Activated CD4-positive, alpha-beta memory T cell treated with anti-CD3 and anti-CD28 coated beads, Interleukin-2, amount 10 ng/mL, durations not matched to agents 7 days and 5 days (primary cell): Measurements from ENCODE around the gene CCDC93. TPM values are rescaled to one million over a fixed set of nuclear protein-coding genes. Genes with fewer than 3 reads are reported as not detected.

Experiments used
- CTCF ChIA-PET: fragments of 350-600 bp; sonication (Branson Sonifier 250); formaldehyde crosslinking; loops from one replicate; lab custom pipeline; 2021; ENCODE audit warnings: antibody characterized with exemption, inconsistent platforms; lab: Charles Lee
- POLR2A ChIA-PET: fragments of 350-600 bp; sonication (Branson Sonifier 250); formaldehyde crosslinking; loops from one replicate; lab custom pipeline; 2021; ENCODE audit warnings: antibody characterized with exemption; lab: Charles Lee
- DNase-seq: peaks from one replicate; pipeline ENCODE4 v3.0.0-alpha.2; 2020
- H3K27ac Mint-ChIP-seq: one replicate; pipeline ENCODE4 v1.8.0; 2021; ENCODE audit warnings: mild to moderate bottlenecking, mixed read lengths
- H3K27me3 Mint-ChIP-seq: one replicate; pipeline ENCODE4 v1.8.0; 2021; ENCODE audit warnings: mixed read lengths
- H3K36me3 Mint-ChIP-seq: one replicate; pipeline ENCODE4 v1.8.0; 2021; ENCODE audit warnings: low read depth, mixed read lengths
- H3K4me1 Mint-ChIP-seq: one replicate; pipeline ENCODE4 v1.8.0; 2021; ENCODE audit warnings: mixed read lengths
- H3K4me3 Mint-ChIP-seq: one replicate; pipeline ENCODE4 v1.8.0; 2021; ENCODE audit warnings: mild to moderate bottlenecking, mixed read lengths
- H3K9me3 Mint-ChIP-seq: one replicate; pipeline ENCODE4 v1.8.0; 2021; ENCODE audit warnings: mixed read lengths
- total RNA-seq, 2 experiments: library from RNA; stranded (reverse); gene quantifications; one replicate each; pipeline ENCODE4 v1.2.3, GENCODE V29; 2021

Gene CCDC93
- total RNA-seq, 2 experiments from 2014 or later, result 35.0 to 35.6 TPM

DNA sequence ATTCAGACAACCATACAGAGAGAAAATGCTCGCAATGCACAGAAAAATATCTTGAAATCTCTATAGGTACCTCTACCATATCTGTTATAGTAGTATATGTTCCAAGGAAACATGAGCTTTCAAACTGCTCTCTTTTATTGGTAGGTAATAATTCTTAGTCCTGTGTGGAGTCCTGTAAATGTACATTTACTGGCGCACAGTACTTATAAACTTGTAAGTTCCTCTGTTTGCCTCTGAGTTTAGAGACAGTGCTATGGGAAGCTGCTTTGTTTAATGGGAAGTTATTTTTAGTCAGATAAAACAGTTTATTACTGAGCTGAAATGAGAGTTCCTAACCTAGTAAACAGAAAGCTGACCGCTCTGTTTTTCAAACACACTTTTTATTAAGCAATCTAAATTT is 52.7 kb downstream of the CCDC93 start:
- DNase-seq, result no peak
- no peaks in the 10 kb centered on the region for H3K27me3 Mint-ChIP-seq
- POLR2A ChIA-PET, result no interaction called here
- H3K9me3 Mint-ChIP-seq, result no peaks in the 10 kb centered on the region
- H3K36me3 Mint-ChIP-seq, result peaks cover 45% of the 10 kb centered on the region
- no peak overlapping the region for H3K4me3 Mint-ChIP-seq
- no peaks in the 10 kb centered on the region for H3K4me1 Mint-ChIP-seq
- no peak overlapping the region for H3K27ac Mint-ChIP-seq
- CTCF ChIA-PET, result interaction anchor here (1.3 to 1.6 kb wide), 2 partner anchors 42 to 147 kb away, joined by 3 read pairs; partner anchors contain the start of gene DDX18

DNA sequence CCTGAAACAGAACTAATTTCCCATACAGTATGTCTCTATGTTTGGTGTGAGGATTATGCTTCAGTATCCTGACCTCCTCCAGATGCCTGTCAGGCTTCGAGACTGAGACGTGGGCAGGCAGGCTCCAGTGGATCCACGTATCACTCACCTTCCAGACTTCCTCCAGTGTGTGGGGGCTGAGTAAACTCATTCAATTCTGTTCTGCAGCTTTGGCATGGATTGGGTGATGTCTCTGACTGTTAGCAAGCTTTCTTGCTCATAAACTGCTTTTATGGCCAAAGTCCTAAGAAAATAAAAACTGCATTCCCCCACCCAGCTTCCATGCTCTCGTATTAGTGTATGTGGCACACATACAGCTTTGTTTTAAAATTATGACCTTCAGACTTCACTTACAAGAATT is 53.6 kb downstream of the CCDC93 start:
- Mint-ChIP-seq H3K36me3 (peaks cover 50% of the 10 kb centered on the region), H3K9me3 (no peaks in the 10 kb centered on the region), H3K27ac (no peak overlapping the region), H3K4me3 (no peak overlapping the region), H3K4me1 (no peaks in the 10 kb centered on the region), H3K27me3 (no peaks in the 10 kb centered on the region)
- DNase-seq, result no peak
- ChIA-PET CTCF (interaction anchor here (1.5 to 1.6 kb wide), 2 partner anchors 43 to 146 kb away, joined by 3 to 4 read pairs; partner anchors contain the start of gene DDX18), POLR2A (no interaction called here)

DNA sequence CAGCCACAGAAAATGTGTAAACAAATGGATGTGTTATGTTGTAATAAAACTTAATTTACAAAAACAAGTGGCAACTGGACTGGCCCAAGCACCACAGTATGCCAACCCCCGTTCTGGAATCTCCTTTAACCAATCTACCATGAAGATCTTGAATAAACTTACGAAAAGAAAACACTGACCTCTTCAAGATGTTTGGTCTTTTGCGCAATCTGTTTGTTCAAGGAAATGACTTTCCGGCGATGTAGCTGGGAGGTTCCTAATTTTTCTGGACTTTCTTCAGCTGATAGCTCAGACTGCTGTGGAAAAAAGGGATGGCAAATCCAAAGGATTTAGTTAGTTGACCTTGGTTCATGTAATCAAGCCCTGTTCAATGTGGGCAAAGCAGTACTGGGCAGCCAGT is 55.7 kb downstream of the CCDC93 start:
- H3K4me1 Mint-ChIP-seq, result no peaks in the 10 kb centered on the region
- peaks cover 56% of the 10 kb centered on the region for H3K36me3 Mint-ChIP-seq
- DNase-seq, result no peak
- CTCF ChIA-PET, result no interaction called here
- H3K4me3 Mint-ChIP-seq, result no peak overlapping the region
- POLR2A ChIA-PET, result no interaction called here
- H3K27ac Mint-ChIP-seq, result no peak overlapping the region
- no peaks in the 10 kb centered on the region for H3K9me3 Mint-ChIP-seq
- H3K27me3 Mint-ChIP-seq, result no peaks in the 10 kb centered on the region

DNA sequence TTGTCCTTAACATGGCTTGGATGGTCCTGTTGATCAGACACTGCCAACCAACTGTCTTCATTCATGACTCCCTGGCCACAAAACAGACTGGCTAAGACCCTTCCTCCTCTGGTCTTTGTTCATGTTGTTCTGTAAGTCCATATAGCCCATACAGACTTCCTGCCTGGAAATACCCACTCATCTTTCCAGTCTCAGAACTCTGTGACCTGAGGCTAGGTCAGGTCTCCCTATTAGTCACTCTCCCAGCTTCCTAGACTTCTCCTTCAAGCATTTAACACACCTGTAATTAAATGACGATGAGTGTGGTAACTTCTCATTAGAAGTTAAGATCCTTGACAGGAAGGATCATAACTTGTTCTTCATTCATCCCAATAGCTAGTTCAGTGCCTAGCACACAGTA is 56.3 kb downstream of the CCDC93 start:
- Mint-ChIP-seq H3K4me1 (no peaks in the 10 kb centered on the region), H3K27me3 (no peaks in the 10 kb centered on the region), H3K36me3 (peaks cover 56% of the 10 kb centered on the region), H3K4me3 (no peak overlapping the region), H3K27ac (no peak overlapping the region), H3K9me3 (no peaks in the 10 kb centered on the region)
- ChIA-PET POLR2A (no interaction called here), CTCF (interaction anchor here (2.7 kb wide), 1 partner anchor 46 kb away, joined by 18 read pairs; no protein-coding TSS in a partner anchor)
- DNase-seq, result no peak

DNA sequence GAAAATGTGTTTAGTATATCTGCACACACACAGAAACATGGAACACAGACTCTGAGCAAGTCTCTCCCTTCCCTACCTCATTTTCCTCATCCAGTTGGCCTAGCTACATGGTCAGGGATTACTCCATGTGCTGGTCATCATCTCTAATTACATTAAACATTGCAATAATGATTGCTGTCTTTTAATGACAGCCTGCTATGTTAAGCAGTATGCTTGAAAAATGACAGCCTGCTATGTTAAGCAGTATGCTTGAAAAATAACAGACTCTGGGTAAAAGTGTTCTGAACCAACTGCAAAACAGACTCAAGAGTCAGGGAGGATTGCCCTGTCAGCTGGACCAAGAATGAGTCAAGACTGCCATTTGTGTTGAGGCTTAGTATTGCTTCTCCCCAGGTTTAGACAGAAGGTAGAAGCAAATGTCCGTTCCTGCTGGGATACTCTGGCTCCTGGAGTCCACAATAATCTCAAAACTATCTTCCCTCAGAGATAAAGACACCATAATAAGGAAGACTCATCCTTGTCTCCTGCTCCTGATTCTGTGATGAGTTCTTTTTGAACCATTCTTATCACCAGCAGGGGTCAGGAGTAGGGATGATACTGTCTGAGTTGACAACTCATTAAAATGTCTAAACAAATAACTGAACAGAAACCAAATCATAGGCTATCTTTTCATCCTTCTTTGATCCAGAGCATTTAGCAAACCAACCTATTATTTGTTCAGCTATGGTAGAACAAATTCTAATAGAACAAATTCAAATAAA is 57.7 kb downstream of the CCDC93 start:
- Mint-ChIP-seq H3K27me3 (no peaks in the 10 kb centered on the region), H3K4me3 (no peak overlapping the region), H3K27ac (no peak overlapping the region), H3K36me3 (peaks cover 70% of the 10 kb centered on the region), H3K4me1 (no peaks in the 10 kb centered on the region), H3K9me3 (no peaks in the 10 kb centered on the region)
- DNase-seq, result no peak
- POLR2A ChIA-PET, result interaction anchor here (1.0 to 1.1 kb wide), 2 partner anchors 10 to 11 kb away, joined by 3 read pairs; no protein-coding TSS in a partner anchor
- CTCF ChIA-PET, result interaction anchor here (2.7 kb wide), 1 partner anchor 47 kb away, joined by 18 read pairs; no protein-coding TSS in a partner anchor

DNA sequence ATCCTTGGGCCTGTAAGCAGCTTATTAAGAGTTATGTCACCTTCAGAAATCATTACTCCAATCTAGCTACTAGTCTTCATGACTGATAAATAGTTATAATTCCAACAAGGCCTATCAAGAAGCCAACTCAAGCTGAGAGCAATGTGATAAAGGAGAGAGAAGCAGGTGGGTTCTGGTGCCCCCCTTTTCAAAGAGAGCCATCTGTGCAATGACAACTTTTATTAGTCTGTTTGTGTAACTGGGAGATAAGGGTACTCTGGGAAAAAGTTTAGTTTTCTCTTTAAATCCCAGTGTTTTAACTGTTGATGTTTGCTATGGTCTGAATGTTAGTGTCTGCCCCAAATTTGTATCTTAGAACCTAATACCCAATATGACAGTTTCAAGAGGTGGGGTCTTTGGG is 60.6 kb downstream of the CCDC93 start:
- DNase-seq, result no peak
- Mint-ChIP-seq H3K9me3 (no peaks in the 10 kb centered on the region), H3K4me3 (no peak overlapping the region), H3K36me3 (peaks cover 70% of the 10 kb centered on the region), H3K27ac (no peak overlapping the region), H3K4me1 (peaks cover 2% of the 10 kb centered on the region), H3K27me3 (no peaks in the 10 kb centered on the region)
- ChIA-PET POLR2A (no interaction called here), CTCF (no interaction called here)

DNA sequence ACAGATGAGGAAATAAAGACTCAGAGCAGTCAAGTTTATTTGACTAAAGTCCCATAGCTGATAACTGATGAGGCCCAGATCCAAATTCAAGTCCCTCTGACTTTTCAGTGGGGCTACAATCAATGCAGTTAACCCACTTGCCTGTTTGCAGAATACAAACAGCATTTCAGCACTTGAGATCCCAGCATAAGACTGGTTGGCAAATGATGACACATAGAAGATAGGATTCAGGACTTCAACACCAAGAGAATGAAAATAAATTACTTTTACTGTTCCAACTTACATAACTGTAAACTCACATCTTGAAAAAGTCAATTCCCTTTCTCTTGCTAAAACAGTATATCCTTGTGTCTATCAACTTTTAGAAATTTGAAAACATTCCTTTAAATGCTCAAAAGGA is 61.2 kb downstream of the CCDC93 start:
- no peak overlapping the region for H3K27ac Mint-ChIP-seq
- ChIA-PET CTCF (no interaction called here), POLR2A (no interaction called here)

DNA sequence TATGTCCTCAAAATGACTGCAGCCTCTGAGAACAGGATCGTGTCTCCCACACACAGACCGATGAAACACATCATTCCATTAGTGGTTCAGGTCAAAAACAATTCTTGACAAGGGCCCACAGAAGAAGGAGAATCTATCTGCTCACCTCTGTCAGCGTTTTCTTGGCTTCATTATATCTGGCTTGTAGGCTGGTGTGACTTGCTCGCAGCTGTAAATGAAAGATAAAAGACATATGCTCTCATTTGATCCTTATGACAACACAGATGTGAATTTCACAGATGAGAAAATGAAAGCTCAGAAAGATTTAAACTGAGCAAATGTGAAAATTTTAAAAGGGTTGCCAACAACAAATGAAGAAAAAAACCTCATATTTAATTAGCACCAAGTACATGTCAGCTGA is 61.6 kb downstream of the CCDC93 start:
- DNase-seq, result no peak
- Mint-ChIP-seq H3K9me3 (no peaks in the 10 kb centered on the region), H3K27me3 (no peaks in the 10 kb centered on the region), H3K4me1 (peaks cover 2% of the 10 kb centered on the region), H3K27ac (no peak overlapping the region), H3K4me3 (no peak overlapping the region), H3K36me3 (peaks cover 66% of the 10 kb centered on the region)
- CTCF ChIA-PET, result no interaction called here
- POLR2A ChIA-PET, result no interaction called here

More for the DNA sequence above, 61.2 kb downstream of the CCDC93 start:
- Mint-ChIP-seq H3K27me3 (no peaks in the 10 kb centered on the region), H3K4me3 (no peak overlapping the region), H3K36me3 (peaks cover 69% of the 10 kb centered on the region), H3K9me3 (no peaks in the 10 kb centered on the region), H3K4me1 (peaks cover 2% of the 10 kb centered on the region)
- DNase-seq, result no peak

DNA sequence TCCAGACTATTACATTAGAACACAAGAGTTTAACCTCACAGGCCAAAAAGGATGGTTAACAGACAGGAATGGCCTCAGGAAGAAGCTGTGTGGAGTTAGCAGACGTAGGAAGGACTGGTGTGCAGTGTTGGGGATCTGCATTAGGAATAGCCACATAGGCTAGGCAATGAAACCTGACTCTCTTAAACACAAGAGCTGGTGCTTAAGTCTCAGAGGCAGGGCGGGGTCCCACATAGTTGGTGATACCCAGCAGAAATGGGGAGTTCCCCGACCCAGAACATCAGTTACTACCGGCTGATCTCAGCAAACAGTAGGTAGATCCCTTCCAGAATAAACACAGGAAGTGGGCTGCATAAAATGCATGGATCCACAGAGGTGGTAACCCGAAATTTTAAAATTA is 64.1 kb downstream of the CCDC93 start:
- ChIA-PET CTCF (interaction anchor here (0.9 to 2.8 kb wide), 2 partner anchors 53 to 135 kb away, joined by 3 to 12 read pairs; partner anchors contain the start of gene DDX18), POLR2A (no interaction called here)
- Mint-ChIP-seq H3K36me3 (peaks cover 70% of the 10 kb centered on the region), H3K4me3 (no peak overlapping the region), H3K27me3 (no peaks in the 10 kb centered on the region), H3K9me3 (no peaks in the 10 kb centered on the region), H3K27ac (no peak overlapping the region), H3K4me1 (peaks cover 2% of the 10 kb centered on the region)
- no peak for DNase-seq

DNA sequence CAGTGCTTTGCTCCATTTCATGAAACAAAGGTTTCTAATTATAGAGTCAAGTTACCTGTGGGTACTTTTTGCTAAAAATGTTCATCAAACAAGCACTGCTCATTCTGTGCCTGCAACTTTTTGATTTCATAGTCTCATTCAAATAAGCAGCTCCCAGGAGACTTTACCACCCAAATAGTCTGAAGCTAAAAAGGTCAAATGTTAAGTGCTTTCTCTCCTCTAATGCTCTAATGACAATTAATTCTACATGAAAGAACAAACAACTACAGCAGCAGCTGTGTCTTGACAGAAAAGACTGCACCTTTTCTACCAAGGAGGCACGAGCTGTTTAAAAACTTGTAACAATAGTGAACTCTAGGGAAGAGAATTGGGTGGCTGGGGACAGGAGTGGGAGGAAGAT is 65.3 kb downstream of the CCDC93 start:
- Mint-ChIP-seq H3K27ac (no peak overlapping the region), H3K4me3 (no peak overlapping the region), H3K4me1 (peaks cover 2% of the 10 kb centered on the region), H3K36me3 (peaks cover 70% of the 10 kb centered on the region), H3K9me3 (no peaks in the 10 kb centered on the region), H3K27me3 (no peaks in the 10 kb centered on the region)
- ChIA-PET CTCF (interaction anchor here (2.8 kb wide), 1 partner anchor 55 kb away, joined by 12 read pairs; no protein-coding TSS in a partner anchor), POLR2A (no interaction called here)
- DNase-seq, result no peak

DNA sequence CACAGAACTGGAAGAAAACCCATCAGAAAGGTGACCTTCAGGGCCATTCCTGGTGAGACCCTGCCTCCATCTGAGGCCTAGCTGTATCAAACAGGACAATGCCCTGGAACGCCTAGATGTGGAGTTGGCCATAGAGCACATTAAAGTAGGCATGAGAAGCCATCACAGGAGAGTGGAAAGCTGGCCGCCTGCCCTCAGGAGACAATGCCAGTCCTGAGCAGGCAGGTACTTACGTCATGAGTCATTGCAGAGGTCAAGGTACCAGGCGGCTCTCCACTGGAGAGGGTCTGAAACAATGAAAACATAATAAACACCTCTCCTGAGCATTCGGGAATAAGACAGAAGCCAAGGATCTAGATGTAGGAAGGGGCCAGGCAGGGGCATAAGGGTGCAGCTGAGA is 68.6 kb downstream of the CCDC93 start:
- Mint-ChIP-seq H3K27ac (no peak overlapping the region), H3K36me3 (peaks cover 72% of the 10 kb centered on the region), H3K27me3 (no peaks in the 10 kb centered on the region), H3K9me3 (no peaks in the 10 kb centered on the region), H3K4me3 (no peak overlapping the region), H3K4me1 (peaks cover 2% of the 10 kb centered on the region)
- CTCF ChIA-PET, result interaction anchor here (1.4 kb wide), 1 partner anchor 58 kb away, joined by 3 read pairs; no protein-coding TSS in a partner anchor
- POLR2A ChIA-PET, result no interaction called here
- no peak for DNase-seq

DNA sequence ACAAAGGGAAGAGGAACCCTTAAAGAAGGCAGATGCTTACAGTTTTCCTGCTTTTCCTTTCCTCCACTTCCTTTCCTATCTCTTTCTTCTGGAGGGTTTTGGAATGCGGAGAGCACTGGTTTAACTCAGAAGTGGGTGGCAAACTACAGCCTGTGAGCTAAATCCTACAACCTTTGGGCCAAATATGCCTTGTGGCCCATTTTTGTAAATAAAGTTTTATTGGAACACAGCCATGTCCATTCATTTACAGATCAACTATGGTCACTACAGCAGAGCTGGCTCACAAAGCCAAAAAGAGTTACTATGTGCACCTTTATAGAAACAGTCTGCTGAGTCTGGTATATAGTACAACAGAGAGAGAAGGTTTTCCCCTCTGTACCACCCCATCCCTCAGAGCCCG is 69.1 kb downstream of the CCDC93 start:
- H3K4me1 Mint-ChIP-seq, result no peaks in the 10 kb centered on the region
- no peak for DNase-seq
- POLR2A ChIA-PET, result no interaction called here
- CTCF ChIA-PET, result no interaction called here
- H3K36me3 Mint-ChIP-seq, result peaks cover 77% of the 10 kb centered on the region
- no peak overlapping the region for H3K27ac Mint-ChIP-seq
- no peaks in the 10 kb centered on the region for H3K9me3 Mint-ChIP-seq
- no peaks in the 10 kb centered on the region for H3K27me3 Mint-ChIP-seq
- no peak overlapping the region for H3K4me3 Mint-ChIP-seq

DNA sequence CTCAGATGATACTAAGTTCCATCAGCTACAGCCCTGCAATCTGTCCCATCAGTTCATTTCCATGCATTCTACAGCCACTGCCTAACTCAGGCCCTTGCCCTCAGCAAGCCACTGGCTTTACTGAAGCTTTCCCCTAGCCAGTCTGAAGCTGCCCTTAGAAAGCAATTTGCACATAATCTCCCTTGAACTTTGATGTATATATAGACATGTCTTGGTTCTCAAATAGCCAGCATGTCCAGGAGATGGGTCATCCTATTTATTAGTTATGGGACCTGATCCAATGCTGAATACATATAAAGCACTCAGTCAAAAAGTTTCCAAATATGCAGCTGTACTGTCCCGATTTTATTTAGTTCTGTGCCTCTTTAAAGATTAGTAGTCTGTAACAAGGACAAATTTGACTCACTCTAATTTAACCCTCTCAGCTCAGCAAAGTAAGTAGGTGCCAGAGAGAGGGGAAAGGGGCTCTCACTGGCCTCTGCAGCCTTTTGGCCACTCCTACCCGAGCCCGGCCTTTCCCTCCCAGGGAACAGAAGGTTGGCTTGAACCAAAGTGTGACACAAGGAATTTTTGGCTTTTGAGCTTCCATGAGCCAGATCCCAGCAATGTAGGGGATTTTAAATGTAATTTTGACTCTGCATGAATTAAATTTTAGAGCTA is 70.7 kb downstream of the CCDC93 start:
- H3K27me3 Mint-ChIP-seq, result no peaks in the 10 kb centered on the region
- H3K27ac Mint-ChIP-seq, result no peak overlapping the region
- POLR2A ChIA-PET, result no interaction called here
- CTCF ChIA-PET, result no interaction called here
- no peaks in the 10 kb centered on the region for H3K4me1 Mint-ChIP-seq
- no peak for DNase-seq
- H3K4me3 Mint-ChIP-seq, result no peak overlapping the region
- H3K36me3 Mint-ChIP-seq, result peaks cover 79% of the 10 kb centered on the region
- H3K9me3 Mint-ChIP-seq, result no peaks in the 10 kb centered on the region
